Pancreas (tissue), 10 donors: ENCODE measurements around the gene SIRT5. TPM values are rescaled to one million over a fixed set of nuclear protein-coding genes. Genes with fewer than 3 reads are reported as not detected.
A peak's percentile ranks its signal among the peaks of the same experiment; 100 is the strongest.

ENCODE experiments used
- ATAC-seq, 4 donors: fragments of 200-7000 bp; cut with Tn5 transposase; one replicate each; pipeline versions ENCODE4 v1.8.0 to v1.9.1; 2020; ENCODE audit warnings: mild to moderate bottlenecking in 4 of 4, moderate library complexity in 4 of 4
- DNase-seq, 6 donors: peaks; one replicate each; pipeline ENCODE4 v3.0.0-alpha.2; 2020
- FAIRE-seq: peaks from 2 replicates; lab custom pipeline; 2012; peaks lifted over from hg19 to GRCh38; lab: Jason Lieb, UNC
- H3K27ac ChIP-seq, 4 donors: fragments of 200-600 bp; sonication (generic); 1 replicate in 3 of 4; 2 replicates in 1 of 4; pipeline versions ENCODE4 v1.5.0 to v1.8.0; 2020
- H3K27me3 ChIP-seq, 4 donors: fragments of 200-600 bp; one replicate each; pipeline ENCODE4 v1.8.0; 2021
- H3K36me3 ChIP-seq, 3 donors: fragments of 200-600 bp; sonication (generic) in 1 of 3; one replicate each; pipeline versions ENCODE4 v1.5.0 to v1.8.0; 2020 to 2021
- H3K4me1 ChIP-seq, 3 donors: fragments of 200-600 bp; one replicate each; pipeline ENCODE4 v1.8.0; 2021
- H3K4me3 ChIP-seq, 4 donors: fragments of 200-600 bp; sonication (generic) in 2 of 4; one replicate each; pipeline versions ENCODE4 v1.5.0 to v1.8.0; 2020 to 2021
- H3K9me3 ChIP-seq, 4 donors: fragments of 200-600 bp; one replicate each; pipeline ENCODE4 v1.8.0; 2021
- CTCF ChIP-seq, 4 donors: fragments of 200-600 bp; sonication (generic) in 3 of 4; IDR thresholded peaks; one replicate each; pipeline versions ENCODE4 v1.5.0 to v1.8.0; 2021; ENCODE audit warnings: antibody characterized with exemption in 4 of 4
- WGBS, 2 donors: extraction: QIAGEN DNeasy Blood & Tissue Kit; methylation state at CpG; one replicate each; pipeline ENCODE4 v1.1.7; 2013; 5-methylcytosine and 5-hydroxymethylcytosine counted together
- intact Hi-C, 3 donors: fragments of 100-400 bp; cut with DNase I; formaldehyde crosslinking; loops; one replicate each; pipeline versions ENCODE4 v1.11.1 to v1.14.2; 2022
- polyA plus RNA-seq, 2 donors: library from polyadenylated mRNA; stranded (reverse); fragments of 200-250 nt; gene quantifications; one replicate each; pipeline ENCODE4 v1.2.3, GENCODE V29; 2013
- total RNA-seq, 6 donors: library from RNA; stranded (reverse); fragmentation: NEBNext Ultra II Directional in 4 of 6; extraction: Animal tissue kit (Norgen Biotek cat#: 25700) in 4 of 6; gene quantifications; one replicate each; pipeline versions ENCODE4 v1.2.1 to v1.2.4, GENCODE V29; 2021 to 2023
- donor health status: healthy with polysubstance abuse.
- donor health status: DM: no; HTN: no; CAD: no; lungs with moderate emphysema.
- donor health status: DM: no; HTN: no; CAD: no.
- donor health status: control.
- donor health status: control.
- donor health status: Bipolar disorder and iron deficiency.
- donor health status: DM: yes; HTN: yes; CAD: no.
- donor health status: DM: no; HTN: no; CAD: no.
- donor health status: DM: no; HTN: no; CAD: no.
- donor health status: DM: yes; HTN: yes; CAD: no.

Gene SIRT5
- total and polyA plus RNA-seq, 8 donors = 3.8 to 8.6 (median 4.9) TPM

GRCh38 chr6:13550656-13551055 lies 23.7 kb upstream of the SIRT5 start:
- H3K27ac ChIP-seq = no peak overlapping the region
- H3K36me3 ChIP-seq = no peaks in the 10 kb centered on the region
- no peaks in the 10 kb centered on the region for H3K27me3 ChIP-seq
- intact Hi-C loops = no loop called here
- no peaks in the 10 kb centered on the region for H3K4me1 ChIP-seq
- FAIRE-seq (no peak), ATAC-seq (no peak), DNase-seq (no peak)
- TF ChIP-seq CTCF (IDR thresholded peaks at IDR 0.05) = no peak
- H3K4me3 ChIP-seq = no peak overlapping the region
- no peaks in the 10 kb centered on the region for H3K9me3 ChIP-seq

GRCh38 chr6:13553646-13554045 lies 20.8 kb upstream of the SIRT5 start:
- WGBS, 2 donors = 94 to 97% methylated on average over 1 of the region's 1 CpG

GRCh38 chr6:13554929-13555333 lies 19.5 kb upstream of the SIRT5 start:
- ATAC-seq = no peak
- no peaks in the 10 kb centered on the region for H3K4me1 ChIP-seq
- FAIRE-seq = no peak
- H3K36me3 ChIP-seq = no peaks in the 10 kb centered on the region
- no peak for DNase-seq
- no peak for TF ChIP-seq CTCF (IDR thresholded peaks at IDR 0.05)
- H3K9me3 ChIP-seq = no peaks in the 10 kb centered on the region
- H3K4me3 ChIP-seq = no peak overlapping the region
- intact Hi-C loops = no loop called here
- H3K27ac ChIP-seq = no peak overlapping the region
- no peaks in the 10 kb centered on the region for H3K27me3 ChIP-seq
- WGBS, 2 donors = 56 to 59% methylated on average over 8 of the region's 8 CpGs

More at GRCh38 chr6:13553646-13554045, 20.8 kb upstream of the SIRT5 start:
- no peaks in the 10 kb centered on the region for H3K4me1 ChIP-seq
- no peak overlapping the region for H3K4me3 ChIP-seq
- ATAC-seq (no peak), FAIRE-seq (no peak), DNase-seq (no peak)
- no peak overlapping the region for H3K27ac ChIP-seq
- no peak for TF ChIP-seq CTCF (IDR thresholded peaks at IDR 0.05)
- no peaks in the 10 kb centered on the region for H3K9me3 ChIP-seq
- no peaks in the 10 kb centered on the region for H3K36me3 ChIP-seq
- no peaks in the 10 kb centered on the region for H3K27me3 ChIP-seq
- intact Hi-C loops = no loop called here

- ATAC-seq = no peak
- FAIRE-seq = no peak
- no peak for DNase-seq
These were observed 16.6 kb upstream of the SIRT5 start for GRCh38 chr6:13557841-13558240.

DNA sequence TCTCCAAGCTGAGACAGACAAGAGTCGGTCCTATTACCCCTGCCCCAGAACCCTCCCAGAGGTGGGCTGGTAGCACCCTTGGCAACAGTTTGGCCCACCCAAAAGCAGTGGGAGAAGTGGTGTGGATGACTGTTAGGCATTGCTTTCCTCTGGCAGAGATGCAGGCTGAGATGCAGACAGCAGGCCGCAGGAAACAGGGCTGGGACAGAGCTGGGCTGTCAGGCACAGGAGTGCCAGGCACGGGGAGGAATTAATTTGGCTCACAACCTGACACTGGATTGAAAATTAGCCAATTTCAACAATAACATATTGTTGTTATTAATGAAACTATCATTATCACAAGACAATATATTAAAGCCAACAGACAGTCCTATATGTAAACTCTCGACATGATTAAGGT lies 15.7 kb upstream of the SIRT5 start:
- intact Hi-C loops = no loop called here
- 46% methylated on average over 4 of the region's 4 CpGs for WGBS, 2 donors
- H3K36me3 ChIP-seq = no peaks in the 10 kb centered on the region
- no peaks in the 10 kb centered on the region for H3K9me3 ChIP-seq
- H3K4me3 ChIP-seq = no peak overlapping the region
- TF ChIP-seq CTCF (IDR thresholded peaks at IDR 0.05) = no peak
- FAIRE-seq (no peak), DNase-seq (no peak), ATAC-seq (peak in 2 of 4 donors; percentile 26 to 41)
- peak overlapping the region in 1 of 4 donors; percentile 2 for H3K27ac ChIP-seq
- H3K4me1 ChIP-seq = no peaks in the 10 kb centered on the region
- no peaks in the 10 kb centered on the region for H3K27me3 ChIP-seq

More at GRCh38 chr6:13557841-13558240, 16.6 kb upstream of the SIRT5 start:
- H3K4me3 ChIP-seq = no peak overlapping the region
- H3K27ac ChIP-seq = no peak overlapping the region
- no peaks in the 10 kb centered on the region for H3K4me1 ChIP-seq
- H3K36me3 ChIP-seq = no peaks in the 10 kb centered on the region
- H3K27me3 ChIP-seq = no peaks in the 10 kb centered on the region
- TF ChIP-seq CTCF (IDR thresholded peaks at IDR 0.05) = no peak
- H3K9me3 ChIP-seq = no peaks in the 10 kb centered on the region
- intact Hi-C loops = no loop called here
